GM12801 (cell line): ENCODE results near the gene TNNT2.

ENCODE experiments used
- TF ChIP-seq, protein P1 (sequence below): IDR thresholded peaks from one replicate; pipeline ENCODE4 v1.5.1; 2011; ENCODE audit warnings: control low read depth; ENCODE audit not compliant: insufficient read length; ENCODE audit errors: extremely low read depth

TNNT2 gene

DNA sequence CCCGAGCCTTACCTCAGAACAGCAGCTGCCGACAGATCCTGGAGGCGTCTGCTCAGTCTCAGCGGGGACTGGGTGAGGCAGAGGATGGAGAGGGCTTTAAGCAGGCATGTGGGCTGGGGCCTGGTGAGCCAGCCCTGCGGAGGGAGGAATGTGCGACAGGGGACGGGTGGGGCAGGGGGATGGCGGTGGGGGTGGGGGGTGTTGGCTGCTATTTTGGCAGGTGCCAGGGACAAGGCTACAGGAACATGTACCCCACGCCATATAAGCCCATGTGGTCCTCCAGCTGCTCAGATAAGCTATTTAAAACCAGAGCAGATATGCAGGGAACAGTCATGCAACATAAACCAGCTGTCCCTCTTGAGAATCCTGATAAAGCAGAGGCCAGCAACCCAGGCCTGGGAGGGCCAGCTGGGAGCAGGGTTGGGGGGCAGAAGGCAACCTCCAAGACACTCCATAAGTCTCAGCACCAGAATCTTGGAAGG lies at the start of gene TNNT2:
TSS of gene TNNT2 (minus strand) at position 70 of the 482 bp plus-strand sequence. CDS start 4,426 bp downstream, outside the sequence.
- TF ChIP-seq, protein P1, sequence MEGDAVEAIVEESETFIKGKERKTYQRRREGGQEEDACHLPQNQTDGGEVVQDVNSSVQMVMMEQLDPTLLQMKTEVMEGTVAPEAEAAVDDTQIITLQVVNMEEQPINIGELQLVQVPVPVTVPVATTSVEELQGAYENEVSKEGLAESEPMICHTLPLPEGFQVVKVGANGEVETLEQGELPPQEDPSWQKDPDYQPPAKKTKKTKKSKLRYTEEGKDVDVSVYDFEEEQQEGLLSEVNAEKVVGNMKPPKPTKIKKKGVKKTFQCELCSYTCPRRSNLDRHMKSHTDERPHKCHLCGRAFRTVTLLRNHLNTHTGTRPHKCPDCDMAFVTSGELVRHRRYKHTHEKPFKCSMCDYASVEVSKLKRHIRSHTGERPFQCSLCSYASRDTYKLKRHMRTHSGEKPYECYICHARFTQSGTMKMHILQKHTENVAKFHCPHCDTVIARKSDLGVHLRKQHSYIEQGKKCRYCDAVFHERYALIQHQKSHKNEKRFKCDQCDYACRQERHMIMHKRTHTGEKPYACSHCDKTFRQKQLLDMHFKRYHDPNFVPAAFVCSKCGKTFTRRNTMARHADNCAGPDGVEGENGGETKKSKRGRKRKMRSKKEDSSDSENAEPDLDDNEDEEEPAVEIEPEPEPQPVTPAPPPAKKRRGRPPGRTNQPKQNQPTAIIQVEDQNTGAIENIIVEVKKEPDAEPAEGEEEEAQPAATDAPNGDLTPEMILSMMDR = no peak

DNA sequence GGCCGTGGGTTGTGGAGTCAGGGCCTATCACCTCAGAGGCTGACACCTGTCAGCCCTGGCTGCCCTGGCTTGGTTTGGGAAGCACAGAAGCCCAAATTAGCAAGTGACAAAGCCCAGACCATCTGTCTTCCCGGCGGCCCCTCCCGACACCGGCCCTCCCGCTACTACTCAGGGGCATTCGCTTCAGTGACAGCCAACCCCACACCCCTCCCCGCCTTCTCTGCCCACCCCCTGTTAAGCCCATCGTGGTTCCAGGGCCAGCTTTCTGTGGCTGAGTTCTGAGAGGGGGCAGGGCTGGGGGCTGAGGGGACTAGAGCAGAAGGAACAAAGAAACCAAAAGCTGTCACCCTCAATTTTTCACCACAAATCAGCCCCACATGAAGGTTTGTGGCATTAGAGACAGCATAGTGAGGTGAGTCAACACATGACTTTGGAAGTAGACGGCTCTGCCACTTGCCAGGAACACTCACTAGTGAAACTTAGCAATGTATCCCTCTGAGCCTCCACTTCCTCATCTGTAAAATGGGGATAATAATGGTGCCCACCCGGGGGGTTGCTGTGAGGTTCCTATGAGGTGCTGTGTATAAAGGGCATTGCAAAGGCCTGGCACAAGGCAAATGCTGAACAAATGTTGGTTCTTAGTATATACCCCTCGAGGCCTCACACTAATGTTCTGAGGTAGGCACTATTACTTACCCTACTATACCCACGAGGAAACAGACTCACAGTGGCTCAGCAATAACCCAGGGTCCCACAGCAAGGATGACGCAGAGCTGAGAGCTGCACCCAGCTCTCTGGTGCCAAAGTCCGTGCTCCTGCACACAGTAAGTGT lies 49.2 kb upstream of the TNNT2 start:
- TF ChIP-seq, protein P1 = no peak

DNA sequence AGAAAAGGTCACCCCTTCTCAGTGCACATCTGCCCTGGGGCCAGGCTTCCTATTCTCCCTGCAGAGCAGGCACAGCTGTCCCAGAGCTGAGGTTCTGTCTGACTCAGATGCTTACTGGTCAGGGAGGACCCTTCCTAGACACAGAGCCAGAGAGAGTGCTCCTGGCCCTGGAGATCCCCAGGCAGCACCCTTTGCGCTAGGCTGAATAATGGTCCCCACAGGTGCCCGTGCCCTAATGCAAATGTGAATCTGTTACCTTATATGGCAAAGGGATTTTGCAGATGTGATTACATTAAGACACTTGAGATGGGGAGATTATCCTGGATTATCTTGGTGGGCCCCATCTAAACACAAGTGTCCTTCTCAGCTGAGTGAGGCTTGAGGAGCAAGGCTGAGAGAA lies 46.7 kb upstream of the TNNT2 start:
- TF ChIP-seq, protein P1 = no peak

DNA sequence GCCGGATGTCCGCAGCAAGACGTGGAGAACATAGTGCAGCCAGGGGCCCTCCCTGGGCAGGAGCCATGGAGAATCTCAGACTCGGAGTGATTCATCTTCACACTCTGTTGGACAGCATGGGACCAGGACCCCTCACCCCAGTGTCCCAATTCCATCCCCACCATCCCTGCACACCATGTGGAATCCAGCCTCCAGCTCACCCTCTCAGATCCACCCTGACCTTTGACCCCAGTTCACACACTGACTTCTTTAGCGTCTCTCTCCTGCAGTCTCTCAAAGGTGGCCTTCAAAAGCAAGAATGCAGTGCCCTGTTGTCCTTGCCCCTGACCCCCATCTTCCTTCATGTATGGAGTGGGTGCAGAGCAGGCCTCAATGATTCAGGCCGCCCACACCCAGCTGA lies 46.2 kb upstream of the TNNT2 start:
- TF ChIP-seq, protein P1 = no peak

DNA sequence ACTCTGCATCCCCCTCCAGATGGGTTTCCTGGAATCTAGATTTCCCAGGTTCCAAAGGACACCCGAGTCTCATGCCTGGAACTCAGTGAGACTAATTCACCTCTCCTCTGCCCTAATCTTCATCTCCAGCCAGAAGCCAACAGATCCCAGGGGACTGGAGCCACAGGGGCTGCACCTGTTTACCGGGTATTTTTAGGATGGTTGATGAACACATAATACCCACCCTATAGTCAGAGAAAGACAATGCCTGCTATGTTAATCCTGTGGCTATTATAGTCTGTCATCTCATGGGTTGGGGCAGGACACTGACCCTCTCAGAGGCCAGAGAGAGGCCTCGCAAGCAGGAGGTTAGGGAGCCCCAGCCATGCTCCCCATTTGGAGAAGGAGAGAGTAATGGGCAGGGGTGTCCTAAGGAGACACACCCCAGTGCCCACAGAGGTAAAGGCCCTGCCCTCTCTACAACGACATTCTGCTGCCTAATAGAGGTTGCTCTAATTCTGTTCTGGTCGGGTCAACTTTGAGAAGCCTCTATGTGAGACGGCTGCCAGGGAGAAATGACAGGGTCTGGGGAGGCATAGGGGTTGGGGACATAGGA lies 45.1 kb upstream of the TNNT2 start:
- TF ChIP-seq, protein P1 = no peak

DNA sequence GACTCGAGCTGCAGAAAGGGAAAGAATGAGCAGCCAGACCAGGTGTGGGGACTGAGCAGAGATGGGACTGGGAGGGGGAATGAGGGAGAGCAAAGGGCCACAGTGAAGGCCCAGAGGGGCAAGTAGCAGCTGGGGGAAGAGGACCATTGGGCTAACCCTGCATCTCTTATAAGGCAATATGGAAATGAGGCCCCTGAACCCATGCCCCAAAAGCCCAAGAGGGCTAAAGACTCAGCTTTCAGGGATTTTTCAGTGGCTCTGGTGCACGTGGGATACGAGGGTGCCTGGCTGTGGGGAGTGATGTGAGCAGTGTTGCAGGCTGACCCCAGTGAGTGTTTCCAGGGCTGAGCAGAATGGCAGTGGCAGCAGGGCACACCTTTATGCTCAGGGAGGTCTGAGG lies 44.5 kb upstream of the TNNT2 start:
- TF ChIP-seq, protein P1 = no peak

DNA sequence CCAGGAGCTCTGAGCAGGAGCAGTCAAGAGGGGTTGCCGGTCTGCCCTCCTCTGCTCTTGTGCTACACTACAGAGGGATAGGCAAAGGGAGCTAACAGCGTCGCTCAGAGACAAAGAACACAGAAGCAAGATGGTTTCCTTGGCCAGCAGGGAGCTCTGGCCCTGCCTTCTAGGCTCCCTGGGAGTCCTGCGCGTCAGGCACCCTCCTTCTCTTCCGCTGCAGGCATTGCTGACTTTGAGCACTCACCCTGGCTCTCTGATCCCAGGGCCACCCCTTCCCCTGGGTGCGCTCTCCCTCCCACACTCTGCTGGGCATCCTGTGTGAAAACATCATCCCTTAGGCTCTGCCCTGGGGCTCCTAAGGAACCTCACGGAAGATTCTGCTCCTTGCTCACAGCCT lies 43.6 kb upstream of the TNNT2 start:
- TF ChIP-seq, protein P1 = no peak
